Measurements from ENCODE around the gene DENND2C. TPM values are rescaled to one million over a fixed set of nuclear protein-coding genes. Genes with fewer than 3 reads are reported as not detected.

Gene DENND2C
- polyA plus RNA-seq, 1 donor from 2014 or later, result 0.26 TPM

DNA sequence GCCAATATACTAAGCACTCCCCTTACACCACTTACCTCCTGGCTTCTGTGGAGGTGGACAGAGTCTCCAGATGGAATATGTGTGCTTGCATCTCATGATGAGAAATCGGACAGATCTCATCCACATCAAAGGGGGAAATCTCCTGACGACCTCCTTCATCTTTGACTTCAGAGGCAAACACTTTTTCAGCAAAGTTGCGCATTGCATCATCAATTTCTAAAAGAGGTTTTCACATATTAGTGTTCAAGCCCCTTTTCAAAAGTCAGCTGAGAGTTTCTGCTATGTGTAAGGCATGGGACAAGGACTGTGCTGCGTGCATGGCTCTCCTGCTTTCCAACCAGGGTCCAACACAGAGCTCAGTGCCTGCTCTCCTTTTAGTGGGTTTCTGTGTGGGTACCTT, 18.7 kb upstream of the DENND2C start:
- Histone ChIP-seq H3K4me3 (ENCODE audit: low read length) (no peak overlapping the region), H2AFZ (ENCODE audit: low read depth, low read length) (no peak overlapping the region), H3K27me3 (ENCODE audit: insufficient read depth, low read depth, low read length) (no peaks in the 10 kb centered on the region), H3K36me3 (ENCODE audit: insufficient read depth, low read length) (no peaks in the 10 kb centered on the region), H3K9me3 (ENCODE audit: low read length) (no peaks in the 10 kb centered on the region), H4K20me1 (ENCODE audit: insufficient read depth) (no peaks in the 10 kb centered on the region), H3K4me2 (ENCODE audit: low read length) (no peak overlapping the region), H3K27ac (ENCODE audit: low read length) (no peak overlapping the region), H3K9ac (ENCODE audit: low read length) (no peak overlapping the region), H3K79me2 (replicated peaks; ENCODE audit: insufficient read depth, low read length) (no peaks in the 10 kb centered on the region), H3F3A (ENCODE audit: insufficient read depth, low read length, poor library complexity, severe bottlenecking) (no peaks in the 10 kb centered on the region), H3K9me2 (ENCODE audit: insufficient read depth, low read length) (no peaks in the 10 kb centered on the region)
- TF ChIP-seq, protein P1, sequence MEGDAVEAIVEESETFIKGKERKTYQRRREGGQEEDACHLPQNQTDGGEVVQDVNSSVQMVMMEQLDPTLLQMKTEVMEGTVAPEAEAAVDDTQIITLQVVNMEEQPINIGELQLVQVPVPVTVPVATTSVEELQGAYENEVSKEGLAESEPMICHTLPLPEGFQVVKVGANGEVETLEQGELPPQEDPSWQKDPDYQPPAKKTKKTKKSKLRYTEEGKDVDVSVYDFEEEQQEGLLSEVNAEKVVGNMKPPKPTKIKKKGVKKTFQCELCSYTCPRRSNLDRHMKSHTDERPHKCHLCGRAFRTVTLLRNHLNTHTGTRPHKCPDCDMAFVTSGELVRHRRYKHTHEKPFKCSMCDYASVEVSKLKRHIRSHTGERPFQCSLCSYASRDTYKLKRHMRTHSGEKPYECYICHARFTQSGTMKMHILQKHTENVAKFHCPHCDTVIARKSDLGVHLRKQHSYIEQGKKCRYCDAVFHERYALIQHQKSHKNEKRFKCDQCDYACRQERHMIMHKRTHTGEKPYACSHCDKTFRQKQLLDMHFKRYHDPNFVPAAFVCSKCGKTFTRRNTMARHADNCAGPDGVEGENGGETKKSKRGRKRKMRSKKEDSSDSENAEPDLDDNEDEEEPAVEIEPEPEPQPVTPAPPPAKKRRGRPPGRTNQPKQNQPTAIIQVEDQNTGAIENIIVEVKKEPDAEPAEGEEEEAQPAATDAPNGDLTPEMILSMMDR (IDR thresholded peaks at IDR 0.05; ENCODE audit: poor library complexity, severe bottlenecking), result no peak
- TF ChIP-seq MXI1 (conservative IDR thresholded peaks at IDR 0.05; ENCODE audit: poor library complexity, severe bottlenecking) (no peak), POLR2AphosphoS5 (IDR thresholded peaks at IDR 0.05) (no peak), EP300 (conservative IDR thresholded peaks at IDR 0.05; ENCODE audit: poor library complexity, severe bottlenecking) (no peak), SMC3 (conservative IDR thresholded peaks at IDR 0.05; ENCODE audit: poor library complexity) (no peak), EZH2 (IDR thresholded peaks at IDR 0.05; ENCODE audit: borderline replicate concordance, insufficient read depth, low read length, poor library complexity, severe bottlenecking) (no peak), RAD21 (conservative IDR thresholded peaks at IDR 0.05) (no peak), TAF1 (IDR thresholded peaks at IDR 0.05; ENCODE audit: low read depth) (no peak)
- TF ChIP-seq, protein P2, sequence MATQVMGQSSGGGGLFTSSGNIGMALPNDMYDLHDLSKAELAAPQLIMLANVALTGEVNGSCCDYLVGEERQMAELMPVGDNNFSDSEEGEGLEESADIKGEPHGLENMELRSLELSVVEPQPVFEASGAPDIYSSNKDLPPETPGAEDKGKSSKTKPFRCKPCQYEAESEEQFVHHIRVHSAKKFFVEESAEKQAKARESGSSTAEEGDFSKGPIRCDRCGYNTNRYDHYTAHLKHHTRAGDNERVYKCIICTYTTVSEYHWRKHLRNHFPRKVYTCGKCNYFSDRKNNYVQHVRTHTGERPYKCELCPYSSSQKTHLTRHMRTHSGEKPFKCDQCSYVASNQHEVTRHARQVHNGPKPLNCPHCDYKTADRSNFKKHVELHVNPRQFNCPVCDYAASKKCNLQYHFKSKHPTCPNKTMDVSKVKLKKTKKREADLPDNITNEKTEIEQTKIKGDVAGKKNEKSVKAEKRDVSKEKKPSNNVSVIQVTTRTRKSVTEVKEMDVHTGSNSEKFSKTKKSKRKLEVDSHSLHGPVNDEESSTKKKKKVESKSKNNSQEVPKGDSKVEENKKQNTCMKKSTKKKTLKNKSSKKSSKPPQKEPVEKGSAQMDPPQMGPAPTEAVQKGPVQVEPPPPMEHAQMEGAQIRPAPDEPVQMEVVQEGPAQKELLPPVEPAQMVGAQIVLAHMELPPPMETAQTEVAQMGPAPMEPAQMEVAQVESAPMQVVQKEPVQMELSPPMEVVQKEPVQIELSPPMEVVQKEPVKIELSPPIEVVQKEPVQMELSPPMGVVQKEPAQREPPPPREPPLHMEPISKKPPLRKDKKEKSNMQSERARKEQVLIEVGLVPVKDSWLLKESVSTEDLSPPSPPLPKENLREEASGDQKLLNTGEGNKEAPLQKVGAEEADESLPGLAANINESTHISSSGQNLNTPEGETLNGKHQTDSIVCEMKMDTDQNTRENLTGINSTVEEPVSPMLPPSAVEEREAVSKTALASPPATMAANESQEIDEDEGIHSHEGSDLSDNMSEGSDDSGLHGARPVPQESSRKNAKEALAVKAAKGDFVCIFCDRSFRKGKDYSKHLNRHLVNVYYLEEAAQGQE (IDR thresholded peaks at IDR 0.05; ENCODE audit: borderline replicate concordance), result no peak

DNA sequence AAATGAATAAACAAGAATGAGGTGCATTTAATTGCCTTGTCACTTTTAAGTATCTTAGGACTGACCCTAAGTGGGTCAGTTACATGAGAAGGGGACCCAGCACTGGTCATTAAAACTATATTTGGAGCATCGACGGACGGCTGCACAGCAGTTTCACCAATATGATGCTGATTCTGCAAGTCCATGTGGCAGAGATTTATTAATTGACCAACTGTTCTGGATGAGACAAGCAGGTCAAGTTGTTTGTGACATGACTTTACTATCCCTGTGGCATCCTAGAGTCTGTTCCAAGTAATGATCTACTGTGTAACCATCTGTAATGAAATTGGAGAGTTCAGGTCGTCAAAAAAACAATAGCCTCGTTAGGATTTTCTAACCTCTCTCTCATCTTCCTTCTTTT, 16.0 kb upstream of the DENND2C start:
- Histone ChIP-seq H3F3A (ENCODE audit: insufficient read depth, low read length, poor library complexity, severe bottlenecking) (no peaks in the 10 kb centered on the region), H3K4me3 (ENCODE audit: low read length) (no peak overlapping the region), H4K20me1 (ENCODE audit: insufficient read depth) (no peaks in the 10 kb centered on the region), H3K4me2 (ENCODE audit: low read length) (no peak overlapping the region), H3K36me3 (ENCODE audit: insufficient read depth, low read length) (no peaks in the 10 kb centered on the region), H3K9me2 (ENCODE audit: insufficient read depth, low read length) (no peaks in the 10 kb centered on the region), H3K27me3 (ENCODE audit: insufficient read depth, low read depth, low read length) (no peaks in the 10 kb centered on the region), H3K9me3 (ENCODE audit: low read length) (no peaks in the 10 kb centered on the region), H3K9ac (ENCODE audit: low read length) (no peak overlapping the region), H3K27ac (ENCODE audit: low read length) (no peak overlapping the region), H2AFZ (ENCODE audit: low read depth, low read length) (no peak overlapping the region), H3K79me2 (replicated peaks; ENCODE audit: insufficient read depth, low read length) (no peaks in the 10 kb centered on the region)
- TF ChIP-seq MXI1 (conservative IDR thresholded peaks at IDR 0.05; ENCODE audit: poor library complexity, severe bottlenecking), result no peak
- TF ChIP-seq, protein P2 (IDR thresholded peaks at IDR 0.05; ENCODE audit: borderline replicate concordance), result no peak
- no peak for TF ChIP-seq TAF1 (IDR thresholded peaks at IDR 0.05; ENCODE audit: low read depth)
- TF ChIP-seq, protein P1 (IDR thresholded peaks at IDR 0.05; ENCODE audit: poor library complexity, severe bottlenecking), result no peak
- TF ChIP-seq POLR2AphosphoS5 (IDR thresholded peaks at IDR 0.05), result no peak
- no peak for TF ChIP-seq EP300 (conservative IDR thresholded peaks at IDR 0.05; ENCODE audit: poor library complexity, severe bottlenecking)
- no peak for TF ChIP-seq EZH2 (IDR thresholded peaks at IDR 0.05; ENCODE audit: borderline replicate concordance, insufficient read depth, low read length, poor library complexity, severe bottlenecking)
- no peak for TF ChIP-seq SMC3 (conservative IDR thresholded peaks at IDR 0.05; ENCODE audit: poor library complexity)
